RKO (cell line): ENCODE results near the gene CYB5RL.

Source experiments
- DNase-seq: peaks from one replicate; pipeline ENCODE4 v3.0.0-alpha.2; 2016; ENCODE audit warnings: low spot score

The CYB5RL gene

GRCh38 chr1:54159733-54160316, 40.0 kb downstream of the CYB5RL start:
- DNase-seq = no peak

- DNase-seq = peak; percentile 8
These were observed 41.8 kb downstream of the CYB5RL start for GRCh38 chr1:54158071-54158470.

GRCh38 chr1:54157401-54157800, 42.4 kb downstream of the CYB5RL start:
- no peak for DNase-seq

- DNase-seq = no peak
These were observed 42.8 kb downstream of the CYB5RL start for GRCh38 chr1:54156986-54157385.

GRCh38 chr1:54156201-54156600, 43.6 kb downstream of the CYB5RL start:
- DNase-seq = no peak

- DNase-seq = no peak
These were observed 46.0 kb downstream of the CYB5RL start for GRCh38 chr1:54153535-54154439.

GRCh38 chr1:54152696-54153095, 47.1 kb downstream of the CYB5RL start, which contains the start of gene CDCP2:
CDCP2 (minus strand) TSS chr1:54153000; CDS start chr1:54152922, 78 bp downstream.
- DNase-seq = no peak

GRCh38 chr1:54151013-54151412, 48.8 kb downstream of the CYB5RL start:
- DNase-seq = no peak
